ENCODE measurements around the gene GALNS. TPM values are rescaled to one million over a fixed set of nuclear protein-coding genes. Genes with fewer than 3 reads are reported as not detected.

Gene GALNS
- polyA plus RNA-seq, 2 of the 4 experiments (the other 2 are of a cell fraction) = 7.0 to 31.2 TPM

GRCh38 chr16:88877564-88878289 is 21.0 kb upstream of the GALNS start:
- CTCF ChIA-PET = no interaction called here
- no peak for FAIRE-seq
- Histone ChIP-seq H3K4me2 (no peak overlapping the region), H3K9me3 (no peaks in the 10 kb centered on the region), H3K4me3 (no peak overlapping the region), H3K27ac (no peak overlapping the region), H3K4me1 (peaks cover 7% of the 10 kb centered on the region; the same call in 2 of the 3 replicates)
- TF ChIP-seq RARB (CRISPR knock-in tag; IDR thresholded peaks at IDR 0.05) (no peak), CTCF (IDR thresholded peaks at IDR 0.05) (no peak), HEYL (CRISPR knock-in tag; IDR thresholded peaks at IDR 0.05) (no peak), RNF2 (IDR thresholded peaks at IDR 0.05; ENCODE audit: borderline replicate concordance, low read depth) (no peak), HMGXB4 (CRISPR knock-in tag; IDR thresholded peaks at IDR 0.05; ENCODE audit: borderline replicate concordance) (no peak), BCL3 (IDR thresholded peaks at IDR 0.05) (no peak), MAZ (IDR thresholded peaks at IDR 0.05; ENCODE audit: borderline replicate concordance, low read depth, low read length) (no peak), MAX (IDR thresholded peaks at IDR 0.05) (no peak), CBX8 (IDR thresholded peaks at IDR 0.05) (no peak), ESRRA (IDR thresholded peaks at IDR 0.05; ENCODE audit: borderline replicate concordance, low read length) (no peak)
- 39% methylated on average over 18 of the region's 20 CpGs for WGBS (ENCODE audit: missing lambda C conversion rate)
- no peak for ATAC-seq
- DNase-seq (ENCODE audit: low read depth in 1 of 2, low spot score in 1 of 2) = no peak
- POLR2A ChIA-PET = no interaction called here

GRCh38 chr16:88876942-88877526 is 20.3 kb upstream of the GALNS start:
- H3K9me3 ChIP-seq = no peaks in the 10 kb centered on the region
- 50% methylated on average over 24 of the region's 33 CpGs for WGBS (ENCODE audit: missing lambda C conversion rate)
- ATAC-seq (no peak), FAIRE-seq (no peak), DNase-seq (ENCODE audit: low read depth in 1 of 2, low spot score in 1 of 2) (no peak)
- H3K4me2 ChIP-seq = no peak overlapping the region
- H3K4me3 ChIP-seq = no peak overlapping the region
- peaks cover under 1% of the 10 kb centered on the region; the same call in 1 of the 3 replicates for H3K4me1 ChIP-seq
- H3K27ac ChIP-seq = no peak overlapping the region
- TF ChIP-seq HEYL (CRISPR knock-in tag; IDR thresholded peaks at IDR 0.05) (no peak), EP300 (IDR thresholded peaks at IDR 0.05) (no peak), ELK1 (IDR thresholded peaks at IDR 0.05; ENCODE audit: low read depth, low read length) (no peak), EHF (CRISPR knock-in tag; IDR thresholded peaks at IDR 0.05) (no peak), KDM1A (IDR thresholded peaks at IDR 0.05; ENCODE audit: low read depth) (no peak), REST (IDR thresholded peaks at IDR 0.05) (no peak), FOXS1 (CRISPR knock-in tag; IDR thresholded peaks at IDR 0.05) (no peak), CEBPB (IDR thresholded peaks at IDR 0.05) (no peak), PBX3 (IDR thresholded peaks at IDR 0.05) (no peak), HES2 (IDR thresholded peaks at IDR 0.05) (no peak), NPAS2 (CRISPR knock-in tag; IDR thresholded peaks at IDR 0.05; ENCODE audit: borderline replicate concordance) (no peak)
- ChIA-PET POLR2A (no interaction called here), CTCF (no interaction called here)
